ENCODE measurements around the gene ULK2.

The ULK2 gene

GRCh38 chr17:19773534-19773933 is 94.2 kb downstream of the ULK2 start:
- TF ChIP-seq CTCF (IDR thresholded peaks at IDR 0.05; ENCODE audit: insufficient read depth, low read length, missing control alignments): no peak
- no peak overlapping the region for H3K4me3 ChIP-seq (ENCODE audit: low read depth, low read length)
- ChIA-PET CTCF (interaction anchor here (4.9 kb wide), 1 partner anchor 12 kb away, joined by 37 read pairs; no protein-coding TSS in a partner anchor), POLR2A (no interaction called here)
- no peak for DNase-seq (ENCODE audit: low read depth, low spot score)

- no peak for TF ChIP-seq CTCF (IDR thresholded peaks at IDR 0.05; ENCODE audit: insufficient read depth, low read length, missing control alignments)
- ChIA-PET POLR2A (no interaction called here), CTCF (interaction anchor here (4.9 to 15.3 kb wide), 2 partner anchors 10 to 260 kb away, joined by 37 to 315 read pairs; no protein-coding TSS in a partner anchor)
- H3K4me3 ChIP-seq (ENCODE audit: low read depth, low read length): no peak overlapping the region
- no peak for DNase-seq (ENCODE audit: low read depth, low spot score)
Observed at GRCh38 chr17:19771971-19772630, 95.6 kb downstream of the ULK2 start.

- no peak overlapping the region for H3K4me3 ChIP-seq (ENCODE audit: low read depth, low read length)
- no peak for DNase-seq (ENCODE audit: low read depth, low spot score)
- CTCF ChIA-PET: interaction anchor here (1.1 to 15.3 kb wide), 6 partner anchors 9 to 409 kb away, joined by 3 to 315 read pairs (median 8); partner anchors contain the start of gene B9D1
- POLR2A ChIA-PET: no interaction called here
- TF ChIP-seq CTCF (IDR thresholded peaks at IDR 0.05; ENCODE audit: insufficient read depth, low read length, missing control alignments): no peak
Observed at GRCh38 chr17:19770985-19771735, 96.6 kb downstream of the ULK2 start.

- ChIA-PET POLR2A (no interaction called here), CTCF (interaction anchor here (1.0 to 15.3 kb wide), 8 partner anchors 8 to 408 kb away, joined by 3 to 315 read pairs (median 8); partner anchors contain the start of gene B9D1)
- no peak overlapping the region for H3K4me3 ChIP-seq (ENCODE audit: low read depth, low read length)
- peak; percentile 52 for DNase-seq (ENCODE audit: low read depth, low spot score)
- no peak for TF ChIP-seq CTCF (IDR thresholded peaks at IDR 0.05; ENCODE audit: insufficient read depth, low read length, missing control alignments)
Observed at GRCh38 chr17:19769946-19770652, 97.6 kb downstream of the ULK2 start.

- ChIA-PET CTCF (interaction anchor here (1.1 to 15.3 kb wide), 10 partner anchors 10 to 404 kb away, joined by 3 to 315 read pairs (median 30); partner anchors contain the start of genes ALDH3A1 and B9D1), POLR2A (no interaction called here)
- H3K4me3 ChIP-seq (ENCODE audit: low read depth, low read length): no peak overlapping the region
- no peak for DNase-seq (ENCODE audit: low read depth, low spot score)
- TF ChIP-seq CTCF (IDR thresholded peaks at IDR 0.05; ENCODE audit: insufficient read depth, low read length, missing control alignments): no peak
Observed at GRCh38 chr17:19768046-19768782, 99.5 kb downstream of the ULK2 start.

Data from AG04449 (cell line).